H1 (cell line): ENCODE measurements around the gene UGT1A8. TPM values are rescaled to one million over a fixed set of nuclear protein-coding genes. Genes with fewer than 3 reads are reported as not detected.

Experiments used
- BCL11A ChIP-seq, 2 experiments: IDR thresholded peaks; one replicate each; pipeline ENCODE4 v1.6.1; 2011; ENCODE audit warnings: low read depth in 2 of 2, low read length in 2 of 2, mild to moderate bottlenecking in 2 of 2
- EP300 ChIP-seq, 2 experiments: IDR thresholded peaks; 1 replicate in 1 of 2; 2 replicates in 1 of 2; pipeline ENCODE4 v1.6.1; 2011 to 2012; ENCODE audit warnings: low read depth in 2 of 2, low read length in 2 of 2, mild to moderate bottlenecking in 2 of 2, borderline replicate concordance in 1 of 2, inconsistent platforms in 1 of 2, moderate library complexity in 1 of 2
- KDM4A ChIP-seq: IDR thresholded peaks from one replicate; pipeline ENCODE4 v1.7.1; 2012; ENCODE audit warnings: low read depth, mild to moderate bottlenecking, moderate library complexity, low read length, inconsistent platforms; ENCODE audit not compliant: severe bottlenecking
- KDM5A ChIP-seq: fragments of 200-600 bp; IDR thresholded peaks from 2 replicates; pipeline ENCODE4 v1.7.1; 2012; ENCODE audit warnings: mild to moderate bottlenecking, low read length, inconsistent platforms, mixed read lengths
- POLR2A ChIP-seq, 2 experiments: IDR thresholded peaks; 1 replicate in 1 of 2; 2 replicates in 1 of 2; pipeline ENCODE4 v1.6.1; 2011; ENCODE audit warnings: low read depth in 2 of 2, low read length in 2 of 2, mild to moderate bottlenecking in 2 of 2; ENCODE audit errors: control extremely low read depth in 1 of 2
- POLR2AphosphoS5 ChIP-seq: IDR thresholded peaks from 2 replicates; pipeline ENCODE4 v1.6.1; 2011; ENCODE audit warnings: low read depth, low read length
- SIN3A ChIP-seq, 2 experiments: IDR thresholded peaks in 1 of 2; conservative IDR thresholded peaks in 1 of 2; 2 replicates each; pipeline ENCODE4 v1.6.1; 2011 to 2012; ENCODE audit warnings: low read length in 2 of 2, improper control_type of control experiment in 1 of 2, low read depth in 1 of 2, mild to moderate bottlenecking in 1 of 2
- SIRT6 ChIP-seq: IDR thresholded peaks from one replicate; pipeline ENCODE4 v1.7.1; 2012; ENCODE audit warnings: low read length, inconsistent platforms
- SP1 ChIP-seq: IDR thresholded peaks from 2 replicates; pipeline ENCODE4 v1.6.1; 2011; ENCODE audit warnings: low read depth, low read length
- TBP ChIP-seq: IDR thresholded peaks from 2 replicates; pipeline ENCODE4 v1.6.1; 2011; ENCODE audit warnings: low read depth, low read length, improper control_type of control experiment
- TEAD4 ChIP-seq: IDR thresholded peaks from 2 replicates; pipeline ENCODE4 v1.6.1; 2012; ENCODE audit warnings: low read depth, low read length, inconsistent platforms, mixed read lengths
- polyA plus RNA-seq, 7 experiments: library from polyadenylated mRNA; depleted of rRNA in 3 of 7; stranded (reverse) in 5 of 7; unstranded in 2 of 7; fragments of >200 nt in 5 of 7; fragments of 200-250 nt in 2 of 7; gene quantifications; 1 replicate in 5 of 7; 2 replicates in 1 of 7; 4 replicates in 1 of 7; pipeline versions ENCODE4 v1.2.1 to v1.2.3, GENCODE V29; 2011 to 2013; ENCODE audit warnings: missing spikeins in 2 of 7, mixed read lengths in 2 of 7
- total RNA-seq: library from RNA; stranded (reverse); fragmentation: NEBNext Ultra II Directional; extraction: Animal tissue kit (Norgen Biotek cat#: 25700); gene quantifications from 2 replicates; pipeline ENCODE4 v1.2.1, GENCODE V29; 2021
- TF ChIP-seq, protein P1 (sequence below): fragments of 300-600 bp; sonication (generic); IDR thresholded peaks from 2 replicates; pipeline ENCODE4 v1.7.1; 2012; ENCODE audit warnings: low read length, moderate library complexity, mild to moderate bottlenecking, inconsistent platforms; ENCODE audit not compliant: insufficient replicate concordance

Gene UGT1A8
- total and polyA plus RNA-seq, 2 of the 8 experiments (the other 6 are each of a cell fraction or from before 2014, with no cell fraction given): not detected

DNA sequence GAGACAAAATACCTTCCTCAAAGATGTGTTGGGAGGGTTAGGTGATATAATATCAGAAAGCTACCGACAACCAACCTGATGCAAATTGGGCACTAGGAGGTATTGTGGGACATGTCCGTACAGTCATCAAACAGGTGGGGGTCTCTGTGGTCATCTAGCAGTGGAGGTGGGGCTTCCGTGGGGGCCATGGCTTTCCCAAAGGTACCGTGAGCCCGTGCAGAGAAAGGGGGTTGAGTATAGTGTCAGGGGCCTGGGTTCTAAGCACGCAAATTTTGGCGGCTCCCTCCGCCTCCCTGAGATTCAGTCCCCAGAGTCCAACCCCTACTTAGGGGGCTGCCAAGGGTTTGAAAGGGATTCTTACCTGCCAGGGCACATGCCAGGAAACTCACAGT, 204.3 kb downstream of the UGT1A8 start (continued):
- TF ChIP-seq, protein P1, sequence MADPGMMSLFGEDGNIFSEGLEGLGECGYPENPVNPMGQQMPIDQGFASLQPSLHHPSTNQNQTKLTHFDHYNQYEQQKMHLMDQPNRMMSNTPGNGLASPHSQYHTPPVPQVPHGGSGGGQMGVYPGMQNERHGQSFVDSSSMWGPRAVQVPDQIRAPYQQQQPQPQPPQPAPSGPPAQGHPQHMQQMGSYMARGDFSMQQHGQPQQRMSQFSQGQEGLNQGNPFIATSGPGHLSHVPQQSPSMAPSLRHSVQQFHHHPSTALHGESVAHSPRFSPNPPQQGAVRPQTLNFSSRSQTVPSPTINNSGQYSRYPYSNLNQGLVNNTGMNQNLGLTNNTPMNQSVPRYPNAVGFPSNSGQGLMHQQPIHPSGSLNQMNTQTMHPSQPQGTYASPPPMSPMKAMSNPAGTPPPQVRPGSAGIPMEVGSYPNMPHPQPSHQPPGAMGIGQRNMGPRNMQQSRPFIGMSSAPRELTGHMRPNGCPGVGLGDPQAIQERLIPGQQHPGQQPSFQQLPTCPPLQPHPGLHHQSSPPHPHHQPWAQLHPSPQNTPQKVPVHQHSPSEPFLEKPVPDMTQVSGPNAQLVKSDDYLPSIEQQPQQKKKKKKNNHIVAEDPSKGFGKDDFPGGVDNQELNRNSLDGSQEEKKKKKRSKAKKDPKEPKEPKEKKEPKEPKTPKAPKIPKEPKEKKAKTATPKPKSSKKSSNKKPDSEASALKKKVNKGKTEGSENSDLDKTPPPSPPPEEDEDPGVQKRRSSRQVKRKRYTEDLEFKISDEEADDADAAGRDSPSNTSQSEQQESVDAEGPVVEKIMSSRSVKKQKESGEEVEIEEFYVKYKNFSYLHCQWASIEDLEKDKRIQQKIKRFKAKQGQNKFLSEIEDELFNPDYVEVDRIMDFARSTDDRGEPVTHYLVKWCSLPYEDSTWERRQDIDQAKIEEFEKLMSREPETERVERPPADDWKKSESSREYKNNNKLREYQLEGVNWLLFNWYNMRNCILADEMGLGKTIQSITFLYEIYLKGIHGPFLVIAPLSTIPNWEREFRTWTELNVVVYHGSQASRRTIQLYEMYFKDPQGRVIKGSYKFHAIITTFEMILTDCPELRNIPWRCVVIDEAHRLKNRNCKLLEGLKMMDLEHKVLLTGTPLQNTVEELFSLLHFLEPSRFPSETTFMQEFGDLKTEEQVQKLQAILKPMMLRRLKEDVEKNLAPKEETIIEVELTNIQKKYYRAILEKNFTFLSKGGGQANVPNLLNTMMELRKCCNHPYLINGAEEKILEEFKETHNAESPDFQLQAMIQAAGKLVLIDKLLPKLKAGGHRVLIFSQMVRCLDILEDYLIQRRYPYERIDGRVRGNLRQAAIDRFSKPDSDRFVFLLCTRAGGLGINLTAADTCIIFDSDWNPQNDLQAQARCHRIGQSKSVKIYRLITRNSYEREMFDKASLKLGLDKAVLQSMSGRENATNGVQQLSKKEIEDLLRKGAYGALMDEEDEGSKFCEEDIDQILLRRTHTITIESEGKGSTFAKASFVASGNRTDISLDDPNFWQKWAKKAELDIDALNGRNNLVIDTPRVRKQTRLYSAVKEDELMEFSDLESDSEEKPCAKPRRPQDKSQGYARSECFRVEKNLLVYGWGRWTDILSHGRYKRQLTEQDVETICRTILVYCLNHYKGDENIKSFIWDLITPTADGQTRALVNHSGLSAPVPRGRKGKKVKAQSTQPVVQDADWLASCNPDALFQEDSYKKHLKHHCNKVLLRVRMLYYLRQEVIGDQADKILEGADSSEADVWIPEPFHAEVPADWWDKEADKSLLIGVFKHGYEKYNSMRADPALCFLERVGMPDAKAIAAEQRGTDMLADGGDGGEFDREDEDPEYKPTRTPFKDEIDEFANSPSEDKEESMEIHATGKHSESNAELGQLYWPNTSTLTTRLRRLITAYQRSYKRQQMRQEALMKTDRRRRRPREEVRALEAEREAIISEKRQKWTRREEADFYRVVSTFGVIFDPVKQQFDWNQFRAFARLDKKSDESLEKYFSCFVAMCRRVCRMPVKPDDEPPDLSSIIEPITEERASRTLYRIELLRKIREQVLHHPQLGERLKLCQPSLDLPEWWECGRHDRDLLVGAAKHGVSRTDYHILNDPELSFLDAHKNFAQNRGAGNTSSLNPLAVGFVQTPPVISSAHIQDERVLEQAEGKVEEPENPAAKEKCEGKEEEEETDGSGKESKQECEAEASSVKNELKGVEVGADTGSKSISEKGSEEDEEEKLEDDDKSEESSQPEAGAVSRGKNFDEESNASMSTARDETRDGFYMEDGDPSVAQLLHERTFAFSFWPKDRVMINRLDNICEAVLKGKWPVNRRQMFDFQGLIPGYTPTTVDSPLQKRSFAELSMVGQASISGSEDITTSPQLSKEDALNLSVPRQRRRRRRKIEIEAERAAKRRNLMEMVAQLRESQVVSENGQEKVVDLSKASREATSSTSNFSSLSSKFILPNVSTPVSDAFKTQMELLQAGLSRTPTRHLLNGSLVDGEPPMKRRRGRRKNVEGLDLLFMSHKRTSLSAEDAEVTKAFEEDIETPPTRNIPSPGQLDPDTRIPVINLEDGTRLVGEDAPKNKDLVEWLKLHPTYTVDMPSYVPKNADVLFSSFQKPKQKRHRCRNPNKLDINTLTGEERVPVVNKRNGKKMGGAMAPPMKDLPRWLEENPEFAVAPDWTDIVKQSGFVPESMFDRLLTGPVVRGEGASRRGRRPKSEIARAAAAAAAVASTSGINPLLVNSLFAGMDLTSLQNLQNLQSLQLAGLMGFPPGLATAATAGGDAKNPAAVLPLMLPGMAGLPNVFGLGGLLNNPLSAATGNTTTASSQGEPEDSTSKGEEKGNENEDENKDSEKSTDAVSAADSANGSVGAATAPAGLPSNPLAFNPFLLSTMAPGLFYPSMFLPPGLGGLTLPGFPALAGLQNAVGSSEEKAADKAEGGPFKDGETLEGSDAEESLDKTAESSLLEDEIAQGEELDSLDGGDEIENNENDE: no peak
- TF ChIP-seq TEAD4 (no peak), KDM4A (no peak), EP300 (IDR thresholded peaks at IDR 0.05; ENCODE audit: borderline replicate concordance in 1 of 2, low read depth in 2 of 2, low read length in 2 of 2) (no peak), KDM5A (no peak), SP1 (no peak), TBP (no peak), POLR2A (IDR thresholded peaks at IDR 0.05; ENCODE audit: control extremely low read depth in 1 of 2, low read depth in 2 of 2, low read length in 2 of 2) (no peak), SIN3A (conservative IDR thresholded peaks at IDR 0.05 in 1 of 2, IDR thresholded peaks at IDR 0.05 in 1 of 2; ENCODE audit: low read depth in 1 of 2, low read length in 2 of 2) (no peak), POLR2AphosphoS5 (no peak), SIRT6 (no peak), BCL11A (IDR thresholded peaks at IDR 0.05; ENCODE audit: low read depth in 2 of 2, low read length in 2 of 2) (no peak)
